Pulmonary artery endothelial cell (primary cell): ENCODE measurements around the gene GABRB3. TPM values are rescaled to one million over a fixed set of nuclear protein-coding genes. Genes with fewer than 3 reads are reported as not detected.

ENCODE experiments used
- DNase-seq: peaks from one replicate; pipeline ENCODE4 v3.0.0-alpha.2; 2011; ENCODE audit warnings: low read depth, low spot score
- total RNA-seq: library from RNA; depleted of rRNA; stranded (reverse); fragments of >200 nt; gene quantifications from 2 replicates; pipeline ENCODE4 v1.2.3, GENCODE V29; 2014

GABRB3 gene
- total RNA-seq, 1 donor from 2014 or later = 0.59 TPM

DNA sequence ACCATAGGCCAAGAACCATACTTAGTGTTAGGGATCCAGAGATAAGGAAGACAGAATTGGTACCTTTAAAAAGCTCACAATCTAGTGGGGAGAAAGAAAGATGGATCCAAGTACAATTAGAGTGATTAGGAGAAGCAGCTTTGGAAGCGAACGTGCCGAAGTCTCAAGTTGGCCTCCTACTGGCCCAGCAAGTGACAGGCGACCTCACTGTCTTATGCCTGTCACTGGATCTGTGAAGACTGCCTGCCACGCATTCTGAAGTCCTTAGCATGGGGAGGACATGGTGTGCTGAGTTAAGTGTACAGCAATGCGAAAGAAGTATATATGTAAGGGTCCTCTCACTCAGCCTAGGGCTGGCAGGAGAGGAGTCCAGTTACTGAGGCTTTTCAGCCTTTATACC, 141.0 kb downstream of the GABRB3 start:
- no peak for DNase-seq

DNA sequence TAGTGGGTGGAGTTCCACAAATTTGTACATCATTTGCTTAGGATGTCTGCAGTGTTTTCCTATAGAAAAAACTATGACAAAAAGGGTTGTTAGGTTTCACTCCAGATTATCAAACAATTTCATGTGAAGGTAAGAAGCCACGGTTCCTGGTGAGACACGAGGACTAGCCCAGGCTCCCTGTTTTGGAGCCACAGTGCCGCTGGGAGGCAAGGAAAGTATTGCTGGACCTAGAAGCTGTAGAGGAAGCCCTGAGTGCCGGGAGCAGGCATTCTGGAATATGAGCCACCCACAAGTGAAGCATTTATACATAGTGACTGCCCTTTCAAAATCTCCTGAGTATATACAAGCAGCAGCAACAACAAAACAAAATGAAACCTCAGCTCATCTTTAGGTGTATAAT, 142.0 kb downstream of the GABRB3 start:
- DNase-seq = no peak

DNA sequence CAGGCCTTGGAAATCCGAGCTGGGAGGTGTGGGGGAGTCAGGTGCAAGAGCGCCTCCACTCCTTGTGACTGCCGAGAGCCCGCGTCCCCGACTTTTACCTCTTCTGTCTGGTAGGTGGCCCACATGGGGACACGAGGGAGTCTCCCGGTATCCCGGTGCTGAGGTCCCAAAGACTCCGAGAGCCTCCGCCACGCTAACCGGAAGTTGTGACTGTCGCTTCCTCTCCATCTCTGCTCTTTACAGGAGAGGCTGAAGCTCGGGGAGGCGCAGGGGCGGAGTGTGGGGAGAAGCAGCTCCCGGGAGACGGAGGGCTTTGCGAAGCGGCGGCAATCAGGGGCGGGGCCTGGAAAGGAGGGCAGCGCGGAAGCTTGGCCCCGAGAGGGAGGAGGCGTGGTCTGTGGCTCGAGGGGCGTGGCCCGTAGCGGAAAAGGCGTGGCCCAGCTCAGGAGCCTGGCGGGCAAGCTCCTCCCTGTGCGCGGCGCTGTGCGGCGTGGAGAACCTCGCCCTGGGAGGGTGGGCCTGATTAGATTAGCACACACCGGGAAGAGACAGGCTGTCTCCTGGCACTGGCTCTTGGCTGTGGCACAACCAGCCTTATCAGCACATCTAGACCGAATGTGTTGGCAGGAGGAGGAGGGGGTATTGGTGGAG, 143.9 kb downstream of the GABRB3 start:
- DNase-seq = no peak

DNA sequence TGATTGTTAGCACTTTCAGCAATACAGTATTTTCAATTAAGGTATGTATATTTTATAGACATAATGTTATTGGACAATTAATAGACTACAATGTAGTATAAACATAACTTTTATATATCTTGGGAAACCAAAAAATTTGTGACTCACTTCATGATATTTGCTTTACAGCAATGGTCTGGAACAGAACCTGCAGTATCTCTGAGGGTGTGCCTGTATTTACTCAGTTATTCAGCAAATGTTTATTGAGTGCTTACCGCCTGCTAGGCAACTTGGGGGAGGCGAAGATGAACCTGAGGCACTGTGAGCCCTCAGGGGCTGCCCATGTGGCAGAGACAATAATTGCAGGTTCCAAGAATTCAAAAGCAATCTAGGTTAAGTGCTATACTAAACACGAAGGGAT, 144.8 kb downstream of the GABRB3 start:
- DNase-seq = no peak

DNA sequence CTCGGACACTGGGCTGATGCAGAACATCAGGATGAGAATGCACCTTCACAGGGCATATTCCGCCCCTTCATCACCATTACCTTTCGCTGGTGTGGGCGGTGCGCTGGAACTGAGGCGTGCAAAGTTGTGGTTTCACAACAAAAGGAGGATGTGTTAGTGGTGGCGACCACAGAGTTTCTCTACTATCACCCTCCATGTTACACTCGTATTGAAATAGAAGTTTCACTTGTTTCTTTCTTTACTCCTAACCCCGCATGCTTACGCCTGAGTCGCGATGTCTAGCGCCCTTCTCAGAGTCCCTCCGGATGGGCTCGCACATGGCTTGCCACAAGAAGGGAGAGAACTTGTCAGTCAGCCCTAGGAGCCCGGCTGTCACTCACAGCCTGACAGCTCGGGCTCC, 148.7 kb downstream of the GABRB3 start:
- no peak for DNase-seq

DNA sequence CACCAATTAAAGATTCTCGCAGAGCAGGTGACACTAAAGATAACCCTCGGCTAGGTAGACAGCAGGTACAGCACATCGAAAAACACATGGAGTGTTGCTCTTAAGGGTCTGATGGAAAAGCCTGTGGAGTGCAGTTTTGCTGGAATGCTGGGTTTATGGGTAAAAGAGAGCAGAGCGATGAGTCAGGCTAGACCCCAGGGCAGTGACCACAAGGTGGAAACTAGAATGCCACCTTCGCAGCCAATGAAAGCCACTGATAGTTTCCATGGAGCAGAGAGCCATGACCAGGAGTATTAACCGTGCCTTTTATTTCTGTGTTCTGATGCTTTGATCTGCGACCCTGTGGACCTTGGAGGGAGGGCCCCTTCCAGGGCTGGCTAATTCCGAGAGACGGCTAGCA, 149.8 kb downstream of the GABRB3 start:
- DNase-seq = no peak

DNA sequence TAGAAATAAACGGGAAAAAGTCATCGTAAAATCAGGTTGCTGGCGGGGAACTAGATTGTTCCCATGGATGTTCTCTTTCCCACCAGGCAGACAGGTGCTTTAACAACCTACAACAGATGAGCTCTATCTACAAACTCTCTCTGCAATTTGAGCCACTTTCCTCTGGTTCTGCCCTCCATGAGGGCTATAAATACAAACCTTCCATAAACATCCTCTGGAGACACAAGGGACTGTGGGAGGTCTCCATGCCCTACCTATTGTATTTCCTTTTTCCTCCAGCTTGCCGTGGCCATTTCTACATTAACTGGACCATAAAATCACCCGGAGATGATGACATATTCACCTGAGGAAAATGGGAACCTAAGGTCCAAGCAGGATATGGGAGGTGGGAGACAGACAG, 151.1 kb downstream of the GABRB3 start:
- no peak for DNase-seq

DNA sequence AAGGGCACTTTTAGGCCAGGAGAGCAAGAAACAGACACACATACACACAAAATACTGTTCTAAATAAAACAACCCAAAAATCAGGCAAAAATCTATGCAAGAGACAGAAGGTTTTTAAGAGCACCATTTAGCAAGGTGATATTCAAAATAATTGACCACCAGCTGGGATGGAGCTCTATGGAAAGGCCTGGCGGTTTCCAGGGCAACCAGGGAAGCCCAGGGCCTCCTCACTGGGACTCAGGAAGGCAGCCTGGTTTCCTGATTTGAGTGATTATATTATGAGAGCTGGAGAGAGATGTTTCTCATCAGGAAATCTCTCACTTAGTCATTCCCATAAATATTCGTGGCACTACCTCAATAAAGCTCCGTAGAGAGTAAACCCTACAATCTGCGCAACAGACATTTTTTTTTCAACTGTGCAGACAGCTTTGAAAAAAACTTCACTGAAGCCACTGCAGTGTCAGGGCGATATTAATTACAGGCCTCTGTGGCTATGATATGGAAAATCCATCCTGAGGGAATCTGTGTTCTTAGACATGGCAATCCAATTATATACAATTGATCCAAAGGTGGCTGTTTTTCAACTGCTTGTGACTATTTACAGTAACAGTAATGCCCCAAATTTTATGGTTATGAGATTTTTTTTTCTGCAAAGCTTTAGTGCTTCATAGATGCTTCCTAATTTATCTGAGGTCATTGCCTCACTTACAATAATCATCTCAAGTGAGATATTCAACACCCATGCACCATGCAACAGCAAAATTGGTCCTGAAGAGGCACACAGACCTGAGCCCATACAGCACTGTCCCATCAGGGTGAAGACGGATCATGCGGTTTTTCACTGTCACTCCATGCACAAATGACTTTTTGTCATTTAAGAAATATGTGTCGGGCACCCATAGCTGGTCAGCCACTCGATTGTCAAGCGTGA, 152.1 kb downstream of the GABRB3 start:
- no peak for DNase-seq

DNA sequence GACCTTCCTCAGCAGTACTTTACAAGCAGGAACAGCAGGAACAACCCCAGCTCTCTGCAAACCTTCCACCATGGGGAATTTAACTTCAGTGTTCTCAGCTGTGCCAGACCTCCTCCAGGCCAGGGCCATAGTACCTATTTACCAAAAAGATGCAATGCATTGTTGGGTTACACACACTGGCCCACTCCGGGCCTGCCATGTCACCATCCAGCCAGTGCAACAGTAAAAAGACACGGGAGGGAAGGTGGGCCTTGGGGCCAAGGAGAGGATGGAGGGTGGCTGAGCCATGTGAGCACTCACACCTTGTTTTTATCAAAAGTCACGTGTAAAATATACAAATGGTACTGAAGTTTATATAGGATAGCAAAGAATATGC, 157.0 kb downstream of the GABRB3 start:
- DNase-seq = no peak

DNA sequence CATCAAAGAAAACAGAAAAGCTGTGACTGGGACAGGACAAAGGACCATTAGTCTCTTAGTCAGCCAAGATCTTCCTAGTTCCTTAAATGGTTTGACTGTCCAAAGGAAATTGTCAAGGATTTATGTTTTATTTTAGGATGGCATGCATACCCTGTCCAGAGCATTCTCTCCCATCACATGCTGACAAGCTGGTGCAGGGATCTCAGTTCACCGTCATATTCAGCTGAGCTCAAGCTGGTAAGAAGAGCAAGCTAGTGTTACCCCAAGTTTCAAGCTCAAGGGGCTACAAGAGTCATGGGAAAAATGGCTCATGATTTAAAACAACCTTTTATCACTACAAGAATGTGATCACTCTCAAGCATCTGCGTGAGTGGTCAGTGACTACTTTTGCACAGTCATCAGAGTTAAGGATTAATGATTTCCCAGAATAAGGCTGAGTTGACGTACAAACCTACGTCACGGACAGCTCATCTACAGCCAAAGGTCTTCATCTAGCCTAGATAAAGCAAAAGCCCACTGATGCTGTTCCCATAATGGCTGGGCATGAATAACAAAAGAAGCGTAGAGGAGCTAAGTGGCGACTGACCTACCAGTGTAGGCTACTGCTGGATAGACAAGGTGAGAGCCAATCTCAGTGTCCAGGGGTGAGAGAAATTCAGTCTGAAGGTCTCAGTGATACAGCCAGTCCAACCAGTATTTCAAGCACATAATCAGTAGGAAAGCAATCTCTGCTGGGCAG, 157.5 kb downstream of the GABRB3 start:
- no peak for DNase-seq

DNA sequence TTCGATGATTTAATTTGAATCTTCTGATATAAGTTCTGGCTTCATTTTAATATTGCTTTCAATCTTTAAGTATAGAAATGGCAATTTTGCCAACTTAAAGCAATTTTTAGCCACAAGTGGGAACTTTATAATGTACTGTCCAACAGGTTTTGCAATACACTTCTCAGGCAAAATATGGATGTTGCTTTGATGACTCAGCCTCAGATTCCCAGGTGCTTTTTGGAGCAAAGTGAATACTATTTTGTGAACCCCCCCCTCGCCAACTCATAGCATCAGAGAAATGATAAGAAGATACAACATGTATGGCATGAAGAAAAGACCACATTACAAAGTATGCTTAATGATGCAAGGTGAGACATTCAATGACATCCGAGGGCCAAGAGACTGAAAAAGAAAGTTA, 158.1 kb downstream of the GABRB3 start:
- no peak for DNase-seq

DNA sequence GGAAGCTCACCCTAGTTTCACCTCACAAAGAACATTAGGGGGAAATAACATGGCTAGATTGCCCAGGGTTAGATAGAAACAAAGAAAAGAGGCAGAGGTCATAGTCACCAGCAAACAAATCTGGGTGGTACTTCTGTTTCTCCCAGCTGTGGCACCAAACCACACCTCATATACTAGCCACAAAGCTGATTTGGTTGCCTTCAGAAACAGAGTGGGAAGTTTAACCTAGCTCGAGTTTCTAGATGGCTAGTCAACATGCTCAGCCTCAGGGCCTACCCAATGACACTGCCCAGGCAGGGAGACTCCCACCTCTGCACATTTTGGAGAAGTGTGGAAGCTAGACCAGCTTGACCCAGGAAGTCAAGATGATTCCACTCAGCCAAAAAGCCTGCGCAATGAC, 174.2 kb downstream of the GABRB3 start:
- no peak for DNase-seq

DNA sequence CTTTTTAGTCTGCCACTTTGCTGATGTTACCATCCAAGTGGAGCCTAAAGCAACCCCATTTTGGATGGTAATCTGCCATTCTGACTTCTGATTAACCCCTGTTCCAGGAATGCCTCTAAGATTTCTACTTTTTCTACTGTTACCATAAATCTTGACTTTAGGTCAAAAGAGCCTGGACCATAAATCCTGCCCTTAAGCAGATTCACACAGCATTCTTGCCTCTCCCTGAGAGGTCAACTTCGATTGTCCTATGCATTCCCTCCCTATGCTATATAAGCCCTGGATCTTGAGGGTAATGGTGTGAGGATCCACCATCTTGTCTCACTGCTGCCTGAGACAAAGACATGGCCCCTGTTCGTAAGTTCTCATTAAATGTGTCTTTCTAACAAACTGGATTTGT, 177.3 kb downstream of the GABRB3 start:
- DNase-seq = no peak

DNA sequence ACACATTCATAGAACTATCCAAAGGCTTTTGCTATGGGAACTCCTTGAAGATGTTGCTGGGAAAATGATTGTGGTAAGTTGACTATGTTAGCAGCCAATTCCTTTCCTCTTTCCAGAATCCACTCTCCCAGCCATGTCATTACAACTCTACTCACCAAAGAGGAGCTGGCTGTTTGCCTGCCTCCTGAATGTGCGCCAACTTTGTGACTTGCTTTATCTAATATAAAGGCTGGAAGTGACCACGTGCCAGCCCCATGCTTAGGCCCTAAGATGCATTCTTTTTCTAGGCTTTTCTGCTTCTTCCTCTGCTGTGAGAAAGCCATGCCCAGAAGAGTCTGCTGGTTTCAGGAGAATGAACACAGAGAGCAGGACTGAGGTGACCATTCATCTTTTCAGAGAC, 182.2 kb downstream of the GABRB3 start:
- DNase-seq = no peak

DNA sequence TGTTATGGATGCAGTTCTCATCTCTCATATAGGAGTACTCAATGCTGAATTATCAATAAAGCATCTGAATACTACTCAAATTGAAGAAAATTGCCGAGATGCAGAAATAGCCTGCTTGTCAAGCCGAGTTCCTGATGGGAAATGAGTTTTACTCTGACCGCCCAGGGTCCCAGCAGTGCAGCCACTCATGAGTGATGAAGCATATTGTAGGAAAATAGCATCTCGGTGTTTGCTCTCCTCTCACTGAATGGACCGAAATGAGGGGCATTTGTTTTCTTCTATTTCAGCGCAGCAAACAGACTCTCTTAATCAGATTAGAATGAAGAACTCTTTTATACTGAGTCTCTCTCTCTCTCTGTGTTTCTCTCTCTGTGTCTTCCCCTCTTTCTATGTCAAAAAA, 190.0 kb downstream of the GABRB3 start:
- DNase-seq = no peak

DNA sequence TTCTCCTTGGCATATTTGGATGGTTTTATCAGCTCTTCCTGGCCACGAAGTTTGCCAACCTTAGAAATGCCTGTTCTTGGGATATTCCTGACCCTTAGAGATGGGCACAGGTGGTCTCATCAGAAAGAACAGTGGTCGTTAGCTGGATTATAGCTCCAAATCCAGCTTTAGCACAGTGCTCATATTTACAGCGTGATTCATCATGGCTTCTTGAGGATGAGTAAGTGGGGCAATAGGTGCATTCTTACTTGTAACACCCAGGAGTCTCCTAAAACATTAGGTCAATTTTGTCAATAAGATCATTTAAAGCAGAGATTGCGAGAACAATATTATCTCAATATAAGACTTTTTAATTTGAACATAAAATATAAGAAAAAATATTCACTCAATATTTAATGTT, 191.9 kb downstream of the GABRB3 start:
- no peak for DNase-seq

DNA sequence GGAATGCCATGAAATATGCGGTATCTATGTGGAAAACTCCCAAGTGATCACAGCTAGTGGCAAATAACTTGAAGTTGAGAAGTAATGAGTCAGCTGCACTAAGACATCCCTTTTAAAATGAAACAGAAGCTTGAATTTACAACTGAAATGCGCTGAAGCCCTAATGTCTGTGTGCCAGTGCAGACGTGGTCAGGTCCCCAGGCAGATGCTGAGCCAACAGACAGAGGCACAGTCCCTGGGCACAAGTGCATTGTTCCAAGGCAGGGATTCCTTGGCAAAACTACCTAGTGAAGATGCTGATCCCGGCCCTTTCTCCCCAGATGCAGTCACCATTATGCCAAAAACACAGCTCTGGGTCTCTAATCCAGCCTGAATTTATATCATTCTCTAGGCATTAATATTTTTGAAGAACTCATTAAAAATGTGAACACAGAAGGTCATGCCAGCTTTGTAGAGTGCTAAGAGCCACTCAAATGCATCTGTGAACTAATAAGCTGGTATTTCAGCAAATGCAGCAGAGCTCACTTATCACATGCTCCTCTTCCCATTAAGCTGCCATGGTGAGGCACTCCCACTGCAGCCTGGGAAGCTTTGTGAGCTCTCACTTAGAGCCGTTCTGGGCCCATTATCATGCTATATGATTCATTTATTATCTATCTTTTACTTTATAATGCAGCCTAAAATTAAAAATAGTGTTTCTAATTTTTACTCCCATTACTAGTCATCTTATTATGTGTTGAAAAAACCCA, 200.1 kb downstream of the GABRB3 start:
- DNase-seq = no peak

DNA sequence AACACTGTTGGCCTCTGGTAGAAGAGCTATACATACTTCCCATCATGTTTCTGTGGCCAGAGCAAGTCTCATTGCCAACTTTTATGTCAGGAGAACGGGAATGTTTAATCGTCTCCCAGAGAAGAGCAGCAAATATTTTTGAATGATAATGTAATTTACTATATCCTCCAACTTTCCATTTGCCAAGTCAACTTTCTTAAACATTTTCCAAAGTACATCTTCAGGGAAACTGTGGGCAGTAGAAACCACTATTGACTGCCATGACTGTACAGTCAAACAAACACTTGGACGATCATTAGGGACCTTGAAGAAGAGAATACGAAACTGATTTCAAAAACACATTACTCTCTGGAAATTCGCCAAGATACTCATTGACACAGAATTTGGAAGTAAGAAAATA, 201.5 kb downstream of the GABRB3 start:
- DNase-seq = no peak

DNA sequence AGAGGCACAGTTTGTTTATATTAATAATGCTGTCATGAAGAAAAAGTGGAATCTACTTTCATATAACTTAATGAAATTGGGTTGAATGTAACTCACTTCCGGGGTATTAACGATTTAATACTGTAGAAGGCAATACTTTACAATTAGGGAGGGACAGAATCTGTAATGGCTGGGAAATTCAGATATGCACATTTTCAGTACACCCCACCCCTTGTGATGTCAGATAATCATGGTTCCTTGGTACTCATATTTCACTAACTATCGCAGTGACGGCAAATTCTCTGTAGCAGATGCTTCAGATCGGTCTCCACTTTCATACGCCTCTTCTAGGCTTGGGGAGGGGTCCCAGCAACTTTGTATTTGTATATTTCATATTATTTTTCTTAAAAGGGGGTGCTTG, 207.3 kb downstream of the GABRB3 start:
- no peak for DNase-seq

DNA sequence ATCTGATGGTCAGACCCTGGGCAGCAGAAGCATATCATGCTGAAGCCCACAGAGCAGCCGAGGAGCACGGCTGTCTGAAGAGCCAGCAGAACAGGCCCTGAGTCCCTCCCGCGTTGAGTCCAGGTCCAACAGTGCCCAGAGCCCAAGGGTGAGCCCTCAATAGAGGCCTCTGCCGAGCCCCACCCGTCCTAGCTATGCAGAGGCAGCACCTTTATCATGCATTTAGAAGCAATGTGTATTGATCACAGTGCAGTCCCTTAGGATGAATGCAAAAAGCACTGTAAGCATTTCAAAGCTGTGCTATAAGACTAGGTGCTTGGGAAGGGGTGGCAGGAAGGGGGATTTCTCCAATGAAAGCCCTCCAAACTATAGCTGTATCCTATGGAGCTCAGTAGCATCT, 208.5 kb downstream of the GABRB3 start:
- DNase-seq = no peak

DNA sequence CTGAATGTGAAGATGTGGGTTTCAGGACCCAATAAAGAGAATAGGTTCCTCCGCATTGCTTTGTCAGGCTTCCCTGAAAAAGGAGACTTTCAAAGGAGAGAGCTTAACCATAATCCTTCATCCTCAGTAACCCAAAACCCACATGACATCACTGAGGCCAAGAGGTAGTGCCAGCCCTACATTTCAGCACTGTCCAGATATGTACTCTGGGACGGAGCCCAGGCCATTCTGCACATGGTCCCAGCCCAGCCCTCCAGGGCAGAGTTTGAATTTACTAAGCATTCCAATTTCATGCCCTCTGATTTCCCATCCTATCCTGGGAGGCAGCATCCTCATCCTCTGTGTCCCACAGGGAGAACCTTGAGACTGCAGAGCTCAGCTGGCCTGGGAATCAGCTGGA, 210.5 kb downstream of the GABRB3 start:
- no peak for DNase-seq

DNA sequence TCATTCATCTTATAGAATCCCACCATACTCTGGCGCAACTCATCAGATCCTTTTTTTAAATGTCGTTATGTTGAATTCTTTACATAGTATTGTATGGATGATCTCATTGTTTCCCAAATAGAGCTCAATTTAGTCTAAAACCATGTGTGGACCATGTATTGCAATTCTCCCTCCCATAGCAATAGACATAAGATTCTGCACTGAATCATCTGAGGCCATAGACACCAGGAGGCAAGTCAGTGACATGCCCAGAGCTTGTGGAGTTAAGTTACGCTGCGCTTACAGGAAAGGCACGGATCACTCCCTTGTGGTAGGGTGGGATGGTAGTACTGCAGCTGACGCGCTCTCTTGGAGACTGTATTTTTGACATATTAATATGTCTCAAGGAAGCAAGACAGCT, 211.0 kb downstream of the GABRB3 start:
- DNase-seq = no peak
